SK-N-SH treated with all-trans-retinoic acid at 6 μM for 48 hours (cell line): ENCODE results near the gene STX19.

Experiments
- ARNTL ChIP-seq: fragments of 450-650 bp; formaldehyde crosslinking; IDR thresholded peaks from 2 replicates; pipeline ENCODE4 v1.5.0; 2020; ENCODE audit warnings: low read depth, mild to moderate bottlenecking, moderate library complexity, borderline replicate concordance
- BACH2 ChIP-seq: fragments of 250-450 bp; sonication (Bioruptor Pico); IDR thresholded peaks from 2 replicates; pipeline ENCODE4 v1.9.0; 2021; ENCODE audit warnings: mild to moderate bottlenecking, borderline replicate concordance
- CSRNP3 ChIP-seq: fragments of 250-450 bp; sonication (Bioruptor Pico); IDR thresholded peaks from 2 replicates; pipeline ENCODE4 v1.5.1; 2021; ENCODE audit warnings: mild to moderate bottlenecking, moderate library complexity
- ESRRG ChIP-seq: fragments of 250-450 bp; sonication (Bioruptor Pico); IDR thresholded peaks from 2 replicates; pipeline ENCODE4 v1.6.1; 2021; ENCODE audit warnings: mild to moderate bottlenecking
- PATZ1 ChIP-seq: fragments of 250-450 bp; sonication (Bioruptor Pico); IDR thresholded peaks from 2 replicates; pipeline ENCODE4 v1.8.0; 2020; ENCODE audit warnings: mild to moderate bottlenecking, moderate library complexity, borderline replicate concordance
- POU6F1 ChIP-seq: fragments of 250-450 bp; sonication (Bioruptor Pico); IDR thresholded peaks from 2 replicates; pipeline ENCODE4 v1.8.0; 2021; ENCODE audit warnings: low read depth, mild to moderate bottlenecking, moderate library complexity, borderline replicate concordance
- PPARA ChIP-seq: fragments of 250-450 bp; sonication (Bioruptor Pico); IDR thresholded peaks from 2 replicates; pipeline ENCODE4 v1.5.0; 2020; ENCODE audit warnings: mild to moderate bottlenecking, borderline replicate concordance
- TCF4 ChIP-seq: fragments of 250-450 bp; sonication (Bioruptor Pico); IDR thresholded peaks from 2 replicates; pipeline ENCODE4 v1.8.0; 2021; ENCODE audit warnings: mild to moderate bottlenecking, moderate library complexity, borderline replicate concordance
- TOX ChIP-seq: fragments of 250-450 bp; sonication (Bioruptor Pico); IDR thresholded peaks from 2 replicates; pipeline ENCODE4 v1.8.0; 2021; ENCODE audit warnings: mild to moderate bottlenecking, moderate library complexity, borderline replicate concordance
- ZC3H10 ChIP-seq: fragments of 250-450 bp; sonication (Bioruptor Pico); IDR thresholded peaks from 2 replicates; pipeline ENCODE4 v1.5.1; 2021; ENCODE audit warnings: mild to moderate bottlenecking, moderate library complexity
- ZNF8 ChIP-seq: fragments of 450-650 bp; formaldehyde crosslinking; IDR thresholded peaks from 2 replicates; pipeline ENCODE4 v1.5.0; 2020; ENCODE audit warnings: mild to moderate bottlenecking, moderate library complexity
- TF ChIP-seq, protein P1 (sequence below): fragments of 250-450 bp; sonication (Bioruptor Pico); IDR thresholded peaks from 2 replicates; pipeline ENCODE4 v1.5.1; 2020; ENCODE audit warnings: low read depth, mild to moderate bottlenecking, moderate library complexity

GRCh38 chr3:94071713-94072284, 43.4 kb upstream of the STX19 start:
- TF ChIP-seq, protein P1, sequence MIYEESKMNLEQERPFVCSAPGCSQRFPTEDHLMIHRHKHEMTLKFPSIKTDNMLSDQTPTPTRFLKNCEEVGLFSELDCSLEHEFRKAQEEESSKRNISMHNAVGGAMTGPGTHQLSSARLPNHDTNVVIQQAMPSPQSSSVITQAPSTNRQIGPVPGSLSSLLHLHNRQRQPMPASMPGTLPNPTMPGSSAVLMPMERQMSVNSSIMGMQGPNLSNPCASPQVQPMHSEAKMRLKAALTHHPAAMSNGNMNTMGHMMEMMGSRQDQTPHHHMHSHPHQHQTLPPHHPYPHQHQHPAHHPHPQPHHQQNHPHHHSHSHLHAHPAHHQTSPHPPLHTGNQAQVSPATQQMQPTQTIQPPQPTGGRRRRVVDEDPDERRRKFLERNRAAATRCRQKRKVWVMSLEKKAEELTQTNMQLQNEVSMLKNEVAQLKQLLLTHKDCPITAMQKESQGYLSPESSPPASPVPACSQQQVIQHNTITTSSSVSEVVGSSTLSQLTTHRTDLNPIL (CRISPR knock-in tag), result no peak
- TF ChIP-seq ZNF8 (CRISPR knock-in tag) (no peak), CSRNP3 (no peak), POU6F1 (no peak), ZC3H10 (CRISPR knock-in tag) (no peak), TOX (CRISPR knock-in tag) (no peak), ARNTL (CRISPR knock-in tag) (no peak), BACH2 (CRISPR knock-in tag) (no peak), TCF4 (CRISPR knock-in tag) (no peak), PATZ1 (no peak), PPARA (CRISPR knock-in tag) (no peak), ESRRG (CRISPR knock-in tag) (no peak)
